GM12892 (cell line): ENCODE data around the gene OXSR1.

Experiments
- POLR2A ChIP-seq: IDR thresholded peaks from 2 replicates; pipeline ENCODE4 v1.6.1; 2011; ENCODE audit warnings: low read depth, low read length, control low read depth
- POLR2AphosphoS5 ChIP-seq: IDR thresholded peaks from 2 replicates; pipeline ENCODE4 v1.6.1; 2011; ENCODE audit warnings: low read depth, low read length, control low read depth

GRCh38 chr3:38137615-38138348 lies 27.6 kb upstream of the OXSR1 start:
- TF ChIP-seq POLR2A: no peak
- TF ChIP-seq POLR2AphosphoS5: peak; percentile 69
